Psoas muscle (tissue), 8 donors: ENCODE measurements around the gene LCP2. TPM values are rescaled to one million over a fixed set of nuclear protein-coding genes. Genes with fewer than 3 reads are reported as not detected.

Experiments used
- ATAC-seq, 4 donors: fragments of 200-7000 bp; cut with Tn5 transposase; one replicate each; pipeline ENCODE4 v1.9.1; 2020; ENCODE audit warnings: moderate library complexity in 3 of 4, mild to moderate bottlenecking in 2 of 4
- DNase-seq, 2 donors: peaks; one replicate each; pipeline ENCODE4 v3.0.0-alpha.2; 2020
- H3K27ac ChIP-seq: fragments of 200-600 bp; one replicate; pipeline ENCODE4 v1.8.0; 2022
- H3K27me3 ChIP-seq, 3 donors: fragments of 200-600 bp in 1 of 3; one replicate each; pipeline versions ENCODE4 v1.6.1 to v1.8.0; 2013 to 2022; ENCODE audit warnings: low read length in 2 of 3, mild to moderate bottlenecking in 2 of 3, moderate library complexity in 1 of 3; ENCODE audit not compliant: insufficient read depth in 3 of 3
- H3K36me3 ChIP-seq, 2 donors: fragments of 200-600 bp in 1 of 2; one replicate each; pipeline versions ENCODE4 v1.6.1 to v1.8.0; 2013 to 2022; ENCODE audit warnings: low read depth in 1 of 2, mild to moderate bottlenecking in 1 of 2, moderate library complexity in 1 of 2; ENCODE audit not compliant: insufficient read depth in 1 of 2
- H3K4me1 ChIP-seq: fragments of 200-600 bp; one replicate; pipeline ENCODE4 v1.8.0; 2022
- H3K4me3 ChIP-seq: fragments of 200-600 bp; one replicate; pipeline ENCODE4 v1.8.0; 2022; ENCODE audit warnings: mild to moderate bottlenecking
- H3K9me3 ChIP-seq: fragments of 200-600 bp; one replicate; pipeline ENCODE4 v1.8.0; 2022
- WGBS, 3 donors: extraction: QIAGEN DNeasy Blood & Tissue Kit; methylation state at CpG; one replicate each; pipeline versions ENCODE4 v1.1.6 to v1.1.7; 2013; 5-methylcytosine and 5-hydroxymethylcytosine counted together
- intact Hi-C, 2 donors: fragments of 100-400 bp; cut with DNase I; formaldehyde crosslinking; loops; one replicate each; pipeline versions ENCODE4 v1.11.0 to v1.14.2; 2022
- polyA plus RNA-seq, 3 donors: library from polyadenylated mRNA; stranded (reverse); fragments of 200-250 nt; gene quantifications; one replicate each; pipeline ENCODE4 v1.2.3, GENCODE V29; 2013
- total RNA-seq, 4 donors: library from RNA; stranded (reverse); fragmentation: NEBNext Ultra II Directional in 2 of 4; extraction: Animal tissue kit (Norgen Biotek cat#: 25700) in 2 of 4; gene quantifications; one replicate each; pipeline versions ENCODE4 v1.2.1 to v1.2.4, GENCODE V29; 2021 to 2023
- TF ChIP-seq, protein P1 (sequence below): fragments of 200-600 bp; IDR thresholded peaks from one replicate; pipeline ENCODE4 v1.8.0; 2022; ENCODE audit warnings: antibody characterized with exemption
- donor health status: healthy with polysubstance abuse.
- donor health status: DM: no; HTN: no; CAD: no; lungs with moderate emphysema.
- donor health status: Bipolar disorder and iron deficiency.
- donor health status: healthy.
- donor health status: DM: yes; HTN: yes; CAD: no.
- donor health status: DM: no; HTN: no; CAD: no.
- donor health status: DM: no; HTN: no; CAD: no.
- donor health status: DM: yes; HTN: yes; CAD: no.

Gene LCP2
- total and polyA plus RNA-seq, 7 donors = 0.76 to 6.0 (median 4.2) TPM

DNA sequence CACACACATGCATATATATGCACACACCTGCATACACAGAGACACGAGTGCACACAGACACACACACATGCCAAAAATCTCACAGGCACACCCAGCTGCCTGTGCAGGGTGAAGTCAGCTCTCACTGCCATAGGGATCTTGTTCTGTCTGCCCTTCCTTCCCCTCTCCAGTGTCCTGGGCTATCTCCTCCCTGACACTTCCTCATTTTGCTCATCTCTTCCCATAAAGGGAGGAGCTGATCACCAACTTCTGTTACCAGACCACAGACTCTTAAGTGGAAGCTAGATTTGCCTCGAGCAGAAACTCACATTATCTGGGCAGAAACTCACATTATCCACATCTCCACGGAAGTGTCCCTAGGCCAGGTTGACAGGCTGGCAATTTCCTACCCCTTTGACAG lies 28.7 kb downstream of the LCP2 start:
- Histone ChIP-seq H3K36me3 (no peaks in the 10 kb centered on the region), H3K4me1 (no peaks in the 10 kb centered on the region), H3K27ac (no peak overlapping the region), H3K27me3 (peaks cover 0 to 4% (median 0%) of the 10 kb centered on the region in 3 donors), H3K4me3 (no peak overlapping the region), H3K9me3 (no peaks in the 10 kb centered on the region)
- peak in 1 of 4 donors; percentile 57 for ATAC-seq
- intact Hi-C loops = loop anchor here (5.0 kb wide), 4 partner anchors 68 to 363 kb away; no protein-coding TSS in a partner anchor
- DNase-seq = no peak
- WGBS, 3 donors = 51 to 79% (median 69%) methylated on average over 3 of the region's 3 CpGs
- TF ChIP-seq, protein P1, sequence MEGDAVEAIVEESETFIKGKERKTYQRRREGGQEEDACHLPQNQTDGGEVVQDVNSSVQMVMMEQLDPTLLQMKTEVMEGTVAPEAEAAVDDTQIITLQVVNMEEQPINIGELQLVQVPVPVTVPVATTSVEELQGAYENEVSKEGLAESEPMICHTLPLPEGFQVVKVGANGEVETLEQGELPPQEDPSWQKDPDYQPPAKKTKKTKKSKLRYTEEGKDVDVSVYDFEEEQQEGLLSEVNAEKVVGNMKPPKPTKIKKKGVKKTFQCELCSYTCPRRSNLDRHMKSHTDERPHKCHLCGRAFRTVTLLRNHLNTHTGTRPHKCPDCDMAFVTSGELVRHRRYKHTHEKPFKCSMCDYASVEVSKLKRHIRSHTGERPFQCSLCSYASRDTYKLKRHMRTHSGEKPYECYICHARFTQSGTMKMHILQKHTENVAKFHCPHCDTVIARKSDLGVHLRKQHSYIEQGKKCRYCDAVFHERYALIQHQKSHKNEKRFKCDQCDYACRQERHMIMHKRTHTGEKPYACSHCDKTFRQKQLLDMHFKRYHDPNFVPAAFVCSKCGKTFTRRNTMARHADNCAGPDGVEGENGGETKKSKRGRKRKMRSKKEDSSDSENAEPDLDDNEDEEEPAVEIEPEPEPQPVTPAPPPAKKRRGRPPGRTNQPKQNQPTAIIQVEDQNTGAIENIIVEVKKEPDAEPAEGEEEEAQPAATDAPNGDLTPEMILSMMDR = no peak

DNA sequence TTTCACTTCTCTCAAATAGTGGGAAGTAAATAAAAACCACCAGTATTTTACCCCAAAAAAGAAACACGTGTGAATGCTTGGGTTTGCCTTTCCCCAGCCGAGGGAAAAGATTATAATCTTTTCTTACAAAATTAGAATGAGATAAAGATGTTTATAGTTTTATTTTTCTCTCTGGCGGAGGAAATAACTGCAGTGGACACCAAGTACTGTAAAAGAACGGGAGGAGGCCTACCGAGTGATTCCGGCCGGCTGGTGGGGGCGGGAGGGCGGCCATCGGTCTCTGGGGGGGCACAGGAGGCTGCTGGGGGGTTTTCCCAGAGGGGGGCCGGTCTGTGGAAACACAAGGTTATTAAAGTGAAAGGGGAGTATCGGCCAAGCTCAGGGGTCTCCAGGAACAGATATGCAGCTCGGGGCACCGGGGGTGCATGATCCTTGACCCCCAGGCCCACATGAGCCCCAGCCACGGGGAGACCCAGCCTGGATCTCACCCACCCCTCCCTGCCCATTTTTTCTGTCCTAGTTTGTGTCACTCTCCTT lies 29.4 kb downstream of the LCP2 start:
- intact Hi-C loops = loop anchor here (5.0 kb wide), 4 partner anchors 69 to 364 kb away; no protein-coding TSS in a partner anchor
- TF ChIP-seq, protein P1 = no peak
- Histone ChIP-seq H3K27me3 (peaks cover 0 to 4% (median 0%) of the 10 kb centered on the region in 3 donors), H3K27ac (no peak overlapping the region), H3K36me3 (no peaks in the 10 kb centered on the region), H3K4me3 (no peak overlapping the region), H3K4me1 (no peaks in the 10 kb centered on the region), H3K9me3 (no peaks in the 10 kb centered on the region)
- 37 to 40% (median 39%) methylated on average over 14 to 15 of the region's 15 CpGs for WGBS, 3 donors
- DNase-seq (no peak), ATAC-seq (no peak)

DNA sequence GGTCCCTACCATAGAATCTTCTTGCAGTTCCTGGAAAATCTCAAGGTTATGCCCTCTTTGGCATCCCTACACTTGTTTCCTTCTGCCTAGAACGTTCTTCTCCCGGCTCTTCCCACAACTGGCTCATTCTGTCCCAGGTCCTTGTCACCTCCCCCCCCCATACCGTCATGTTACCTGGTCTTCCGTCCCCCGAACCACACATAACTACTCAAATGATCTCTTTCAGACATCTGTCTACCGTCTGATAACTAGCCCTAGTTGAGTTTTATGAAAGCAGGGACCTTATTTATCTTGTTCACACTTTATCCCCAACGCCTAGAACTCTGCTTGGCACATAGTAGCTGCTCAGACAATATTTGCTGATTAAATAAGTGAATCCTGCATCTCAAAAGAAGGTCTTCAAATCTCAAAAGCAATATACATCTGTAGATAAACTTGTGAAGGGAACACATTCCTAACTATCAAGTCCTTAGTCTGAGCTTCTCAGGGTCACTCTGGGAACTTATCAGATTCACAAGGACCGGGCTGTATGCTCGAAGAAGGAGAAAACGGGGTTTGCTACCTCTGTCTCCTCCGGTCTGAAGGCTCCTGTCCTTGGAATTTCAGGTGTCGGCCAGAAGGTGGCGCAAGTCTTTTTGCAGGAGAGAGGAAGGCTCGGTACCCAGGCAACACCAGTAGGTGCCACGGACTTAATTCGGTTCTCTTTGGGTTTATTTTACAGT lies 30.0 kb downstream of the LCP2 start:
- ATAC-seq = peak in 3 of 4 donors; percentile 44 to 78 (median 48)
- Histone ChIP-seq H3K4me3 (no peak overlapping the region), H3K4me1 (no peaks in the 10 kb centered on the region), H3K27me3 (peaks cover 0 to 4% (median 0%) of the 10 kb centered on the region in 3 donors), H3K27ac (no peak overlapping the region), H3K9me3 (no peaks in the 10 kb centered on the region), H3K36me3 (no peaks in the 10 kb centered on the region)
- intact Hi-C loops = loop anchor here (5.0 kb wide), 4 partner anchors 70 to 365 kb away; no protein-coding TSS in a partner anchor
- peak; percentile 68 to 81 for DNase-seq
- WGBS, 3 donors = 32 to 35% (median 34%) methylated on average over 16 of the region's 16 CpGs
- TF ChIP-seq, protein P1 = peak; percentile 67

DNA sequence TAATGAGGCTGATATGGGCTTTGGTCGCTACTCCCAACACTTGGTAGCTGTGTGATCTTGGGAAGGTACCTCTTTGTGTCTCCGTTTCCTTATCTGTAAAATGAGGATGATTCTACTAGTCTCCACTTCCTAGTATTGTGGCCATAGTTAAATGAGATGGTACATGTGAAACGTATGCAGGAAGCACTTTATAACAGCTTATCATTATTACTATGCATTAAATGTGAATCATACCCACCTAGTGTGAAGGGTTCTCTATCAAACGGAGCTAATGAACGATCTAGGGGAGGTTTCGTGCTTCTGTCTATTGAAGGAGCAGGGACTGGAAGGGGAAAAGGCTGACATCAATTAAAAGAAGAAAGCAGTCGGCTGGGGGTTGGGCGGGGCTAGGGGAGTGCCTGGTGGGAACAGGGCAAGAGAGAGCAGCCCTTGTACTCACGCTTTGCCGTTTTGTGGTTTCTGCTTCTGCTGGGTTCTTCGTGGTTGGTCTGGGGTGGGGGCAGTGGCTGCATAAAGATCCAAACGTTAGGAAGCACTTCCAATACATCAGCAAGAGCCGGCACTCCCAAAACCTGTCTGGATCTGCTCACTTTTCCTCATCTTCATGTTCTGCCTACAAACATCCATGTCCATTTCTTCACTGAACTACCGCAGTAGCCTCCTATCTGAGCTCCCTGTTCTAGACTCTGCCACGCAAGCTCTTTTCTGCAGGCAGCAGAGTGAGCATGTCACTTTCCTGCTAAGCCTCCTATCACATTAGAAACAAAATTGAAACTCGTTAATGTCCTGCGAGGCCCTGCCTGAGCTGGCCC lies 30.8 kb downstream of the LCP2 start:
- ATAC-seq (no peak), DNase-seq (no peak)
- intact Hi-C loops = loop anchor here (5.0 kb wide), 4 partner anchors 71 to 366 kb away; no protein-coding TSS in a partner anchor
- no peak overlapping the region for H3K27ac ChIP-seq
- H3K36me3 ChIP-seq = peaks cover 0 to 2% of the 10 kb centered on the region in 2 donors
- WGBS, 3 donors = 77 to 81% (median 78%) methylated on average over 17 of the region's 17 CpGs
- no peak overlapping the region for H3K4me3 ChIP-seq
- peaks cover 0 to 4% (median 1%) of the 10 kb centered on the region in 3 donors for H3K27me3 ChIP-seq
- no peaks in the 10 kb centered on the region for H3K4me1 ChIP-seq
- TF ChIP-seq, protein P1 = no peak
- H3K9me3 ChIP-seq = no peaks in the 10 kb centered on the region
